T-helper 9 cell (primary cell): ENCODE data around the gene LIG4.
"Not testable (repeated sequence)": the region's sequence is repeated elsewhere in the genome, so short reads cannot be mapped to it uniquely, and the experiment has no call there.

Source experiments
- DNase-seq: peaks from one replicate; pipeline ENCODE4 v3.0.0-alpha.2; 2020
- total RNA-seq, 2 donors: gene quantifications; one replicate each; lab custom pipeline; 2026; lab: John Stamatoyannopoulos, UW

Gene LIG4
- 6.0 to 34.3 reads per million in 2 donors for total RNA-seq

GRCh38 chr13:108215436-108215835 lies at the start of gene LIG4:
TSS of gene LIG4 (minus strand) at chr13:108215536. CDS start at chr13:108211268, 4,268 bp downstream.
- DNase-seq: peak; percentile 86

DNA sequence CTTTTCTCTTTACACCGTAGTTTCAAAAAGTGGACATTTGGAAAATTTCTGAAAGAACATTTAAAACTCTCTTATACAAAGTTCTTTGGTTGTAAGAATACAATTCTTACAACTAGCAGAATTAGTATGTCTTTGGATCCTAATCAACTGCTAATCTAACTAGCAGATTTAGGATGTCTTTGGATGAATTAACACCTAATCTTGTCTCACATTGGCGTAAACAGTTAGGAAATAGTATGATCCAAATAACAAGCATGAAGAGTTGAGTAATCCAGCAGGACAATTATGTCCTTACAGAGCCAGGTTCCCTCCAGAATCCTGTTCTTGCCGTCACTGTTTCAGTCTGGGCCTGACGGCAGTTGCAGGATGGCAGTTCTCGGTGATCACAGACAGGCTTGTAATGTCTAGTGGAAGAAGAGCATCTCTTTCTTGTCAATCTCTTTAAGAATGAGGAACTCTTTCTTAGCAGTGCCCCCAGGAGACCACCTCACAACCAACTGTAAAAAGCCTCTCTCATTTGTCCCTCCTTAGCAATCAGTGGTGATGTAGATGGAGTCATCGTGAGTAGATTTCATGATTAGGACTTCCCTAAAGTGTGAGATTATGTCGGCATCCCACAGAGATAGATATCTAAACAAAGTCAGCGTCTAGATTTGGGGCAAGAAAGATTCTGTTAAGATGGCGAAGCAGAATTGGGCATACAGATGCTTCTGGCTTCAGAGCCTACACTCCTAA lies 48.5 kb upstream of the LIG4 start:
- no peak for DNase-seq

GRCh38 chr13:108257248-108257647 lies 41.9 kb upstream of the LIG4 start:
- no peak for DNase-seq

DNA sequence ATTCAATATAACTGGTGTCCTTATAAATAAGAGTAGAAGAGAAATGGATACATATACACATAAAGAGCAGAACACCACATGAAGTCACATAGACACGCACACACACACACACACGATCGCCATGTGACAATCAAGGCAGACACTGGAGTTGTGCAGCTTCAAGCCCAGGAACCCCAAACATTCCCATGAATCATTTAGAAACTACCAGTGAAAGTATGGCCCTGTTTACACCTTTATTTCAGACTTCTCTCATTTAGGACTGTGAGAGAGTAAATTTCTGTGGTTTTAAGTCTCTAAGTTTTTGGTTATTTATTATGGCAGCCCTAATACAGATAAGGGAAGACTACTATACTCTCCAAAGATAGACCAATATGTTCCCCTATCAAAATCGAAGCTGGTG lies 33.8 kb upstream of the LIG4 start:
- DNase-seq: no peak

GRCh38 chr13:108230377-108230776 lies 15.0 kb upstream of the LIG4 start:
- DNase-seq: no peak

GRCh38 chr13:108227651-108228272 lies 12.4 kb upstream of the LIG4 start:
- DNase-seq: no peak

DNA sequence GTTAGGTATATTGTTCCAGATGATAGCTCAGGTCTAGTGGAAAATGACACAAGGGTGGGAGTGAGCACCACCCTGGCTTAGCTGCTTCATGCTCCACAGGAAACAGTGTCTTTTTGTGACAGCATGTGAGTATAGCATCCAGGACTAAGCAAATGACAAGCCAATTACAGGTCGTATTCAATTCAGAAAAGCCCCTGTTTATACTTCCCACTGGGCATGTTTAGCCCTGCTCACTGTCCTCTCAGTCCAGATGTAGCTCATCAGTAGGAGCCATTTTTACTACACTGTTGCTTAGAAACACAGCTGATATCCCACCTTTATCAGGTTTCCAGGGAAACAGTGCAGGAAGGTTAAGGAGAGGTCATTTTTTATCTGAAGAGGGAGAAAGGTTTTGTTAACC lies 10.8 kb upstream of the LIG4 start:
- DNase-seq: no peak

- no peak for DNase-seq
These were observed 10.1 kb upstream of the LIG4 start for GRCh38 chr13:108225440-108225839.

- no peak for DNase-seq
These were observed 8.6 kb upstream of the LIG4 start for GRCh38 chr13:108223687-108224503.

DNA sequence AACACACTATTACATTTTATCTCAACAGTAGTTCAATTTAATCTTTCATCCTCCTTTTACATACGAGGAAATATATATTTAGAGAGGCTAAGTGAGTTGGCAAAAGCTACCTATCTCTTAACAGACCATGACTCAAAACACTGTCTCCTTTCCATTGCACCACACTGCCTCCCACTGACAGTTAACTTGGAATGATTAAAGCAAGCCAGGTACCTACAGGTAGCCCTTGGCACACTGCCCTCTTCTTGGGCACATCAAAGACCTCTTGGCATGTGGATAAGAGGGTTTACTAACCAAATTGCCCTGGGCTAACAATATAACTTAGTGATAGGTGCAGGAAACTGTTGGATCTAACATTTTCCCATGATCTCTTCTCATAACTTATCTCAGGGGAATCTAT lies 4.7 kb upstream of the LIG4 start:
- no peak for DNase-seq

- DNase-seq: peak; percentile 85
These were observed 3.0 kb upstream of the LIG4 start, which contains the start of gene ABHD13 for GRCh38 chr13:108218044-108218974. TSS of gene ABHD13 (plus strand) at chr13:108218392. CDS start at chr13:108229219, 10,827 bp downstream.

DNA sequence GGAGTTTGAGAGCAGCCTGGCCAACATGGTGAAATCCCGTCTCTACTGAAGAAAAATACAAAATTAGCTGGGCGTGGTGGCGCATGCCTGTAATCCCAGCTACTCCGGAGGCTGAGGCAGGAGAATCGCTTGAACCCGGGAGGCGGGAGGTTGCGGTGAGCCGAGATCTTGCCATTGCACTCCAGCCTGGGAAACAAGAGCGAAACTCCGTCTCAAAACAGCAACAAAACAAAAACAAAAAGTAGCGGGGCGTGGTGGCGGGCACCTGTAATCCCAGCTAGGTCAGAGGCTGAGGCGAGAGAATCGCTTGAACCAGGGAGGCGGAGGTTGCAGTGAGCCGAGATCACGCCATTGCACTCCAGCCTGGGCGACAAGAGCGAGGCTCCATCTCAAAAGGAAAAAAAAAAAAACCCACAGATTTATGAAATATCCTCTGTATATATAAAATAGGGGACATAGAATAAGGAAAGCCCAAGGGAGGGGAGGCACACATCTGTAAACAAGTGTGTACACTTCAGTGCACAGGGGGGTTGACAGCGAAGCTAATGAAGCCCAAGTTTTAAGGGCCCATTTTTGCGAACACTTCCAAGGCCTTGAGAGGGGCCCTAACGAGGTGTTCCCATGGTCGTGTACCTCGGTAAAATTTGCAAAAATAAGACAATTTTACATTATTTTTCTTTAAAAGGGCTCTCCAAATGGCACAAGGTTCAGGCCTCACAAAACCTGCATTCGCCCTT lies 2.1 kb upstream of the LIG4 start:
- not testable (repeated sequence) for DNase-seq

DNA sequence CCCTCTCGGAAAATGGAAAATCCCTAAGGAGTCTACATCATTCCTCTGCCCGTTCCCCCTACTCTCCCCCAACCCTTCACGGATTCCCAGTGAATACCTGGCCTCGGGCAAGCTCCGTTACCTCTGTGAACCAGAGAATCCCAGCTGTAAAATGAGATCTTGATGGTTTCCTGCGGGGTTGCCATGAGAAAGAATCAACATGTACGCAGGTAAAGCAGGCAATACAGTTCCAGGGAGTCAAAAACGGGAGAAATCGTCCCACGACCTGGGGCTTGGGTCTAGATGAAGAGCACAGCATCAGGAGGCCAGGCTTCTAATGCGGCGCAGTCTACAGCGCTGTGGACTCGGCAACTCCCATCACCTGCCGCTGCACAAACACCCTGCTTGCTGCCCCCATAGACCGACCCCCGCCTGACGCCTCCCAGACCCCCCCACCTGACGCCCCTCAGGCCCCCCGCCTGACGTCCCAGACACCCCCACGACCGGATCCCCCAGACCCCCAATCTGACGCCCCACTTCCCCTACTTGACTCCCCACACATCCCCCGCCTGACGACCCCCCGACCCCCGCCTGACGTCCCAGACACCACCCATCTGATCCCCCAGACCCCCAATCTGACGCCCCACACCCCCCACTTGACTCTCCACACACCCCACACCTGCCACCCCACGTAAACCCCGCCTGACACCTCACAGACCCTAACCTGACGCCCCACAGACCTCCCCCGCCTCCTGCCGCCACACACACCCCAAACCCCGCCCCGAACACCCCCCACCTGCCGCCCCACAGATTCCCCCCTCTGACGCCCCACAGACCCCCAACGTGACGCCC lies 680 bp downstream of the LIG4 start:
- DNase-seq: no peak

- no peak for DNase-seq
These were observed 1.4 kb downstream of the LIG4 start for GRCh38 chr13:108213946-108214345.

- no peak for DNase-seq
These were observed 2.5 kb downstream of the LIG4 start for GRCh38 chr13:108212886-108213285.

- no peak for DNase-seq
These were observed 4.8 kb downstream of the LIG4 start for GRCh38 chr13:108210551-108210950.

- no peak for DNase-seq
These were observed 14.4 kb downstream of the LIG4 start for GRCh38 chr13:108200781-108201398.

DNA sequence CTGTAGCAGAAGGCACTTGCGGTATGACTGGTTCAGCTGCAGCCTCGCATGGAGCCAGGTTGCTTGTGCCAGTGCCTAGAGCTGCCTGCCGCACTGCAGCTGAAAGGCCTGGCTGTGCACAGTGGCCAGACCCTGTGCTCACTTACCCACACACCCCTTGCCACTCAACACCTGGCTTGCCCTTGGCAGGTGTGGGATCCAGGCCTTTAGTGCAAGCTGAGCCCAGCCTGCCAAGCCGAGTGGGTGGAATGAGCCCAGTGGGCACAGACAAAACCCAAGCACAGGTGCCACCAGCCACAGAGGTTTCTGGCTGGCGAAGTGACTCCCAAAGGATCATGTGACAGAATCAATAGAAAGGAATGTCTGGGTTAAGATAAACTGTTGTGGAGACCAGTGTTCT lies 19.5 kb downstream of the LIG4 start:
- no peak for DNase-seq

GRCh38 chr13:108195146-108195545 lies 20.2 kb downstream of the LIG4 start:
- no peak for DNase-seq

- DNase-seq: no peak
These were observed 20.9 kb downstream of the LIG4 start for GRCh38 chr13:108194435-108194936.
